HG03135 (cell line): ENCODE results near the gene TSPAN18.

ENCODE experiments used
- ATAC-seq: cut with Tn5 transposase; IDR thresholded peaks from one replicate; pipeline ENCODE4 v1.9.1; 2021; ENCODE audit warnings: mild to moderate bottlenecking, moderate library complexity; ENCODE audit not compliant: unreplicated experiment

Gene TSPAN18

GRCh38 chr11:44861849-44862557 lies 135.2 kb downstream of the TSPAN18 start:
- ATAC-seq = peak; percentile 99

- ATAC-seq = no peak
Observed at GRCh38 chr11:44862558-44863101, 135.9 kb downstream of the TSPAN18 start.

GRCh38 chr11:44863231-44863630 lies 136.5 kb downstream of the TSPAN18 start:
- no peak for ATAC-seq

- no peak for ATAC-seq
Observed at GRCh38 chr11:44865866-44866272, 139.1 kb downstream of the TSPAN18 start.

- no peak for ATAC-seq
Observed at GRCh38 chr11:44866286-44866685, 139.5 kb downstream of the TSPAN18 start.

GRCh38 chr11:44868021-44868420 lies 141.3 kb downstream of the TSPAN18 start:
- ATAC-seq = no peak

GRCh38 chr11:44868455-44869421 lies 142.0 kb downstream of the TSPAN18 start:
- ATAC-seq = no peak

- no peak for ATAC-seq
Observed at GRCh38 chr11:44870181-44870580, 143.4 kb downstream of the TSPAN18 start.

GRCh38 chr11:44870615-44871176 lies 143.9 kb downstream of the TSPAN18 start:
- no peak for ATAC-seq

- ATAC-seq = peak; percentile 92
Observed at GRCh38 chr11:44871682-44872081, 144.9 kb downstream of the TSPAN18 start.

GRCh38 chr11:44872556-44872955 lies 145.8 kb downstream of the TSPAN18 start:
- no peak for ATAC-seq

- ATAC-seq = no peak
Observed at GRCh38 chr11:44873537-44873936, 146.8 kb downstream of the TSPAN18 start.

- no peak for ATAC-seq
Observed at GRCh38 chr11:44874284-44874683, 147.5 kb downstream of the TSPAN18 start.

- ATAC-seq = no peak
Observed at GRCh38 chr11:44875037-44875436, 148.3 kb downstream of the TSPAN18 start.

- no peak for ATAC-seq
Observed at GRCh38 chr11:44876194-44876723, 149.5 kb downstream of the TSPAN18 start.

GRCh38 chr11:44876906-44877305 lies 150.1 kb downstream of the TSPAN18 start:
- no peak for ATAC-seq

- no peak for ATAC-seq
Observed at GRCh38 chr11:44877571-44878497, 151.1 kb downstream of the TSPAN18 start.

- no peak for ATAC-seq
Observed at GRCh38 chr11:44878711-44879110, 151.9 kb downstream of the TSPAN18 start.

GRCh38 chr11:44879432-44879831 lies 152.7 kb downstream of the TSPAN18 start:
- no peak for ATAC-seq

- ATAC-seq = no peak
Observed at GRCh38 chr11:44880511-44880910, 153.7 kb downstream of the TSPAN18 start.
